PC-9 (cell line): ENCODE results near the gene C1orf159.

Experiments
- CTCF ChIP-seq: fragments of 200-600 bp; sonication (generic); conservative IDR thresholded peaks from 2 replicates; pipeline ENCODE4 v1.6.1; 2017; ENCODE audit warnings: mixed run types, antibody characterized with exemption, mild to moderate bottlenecking, moderate library complexity
- EZH2 ChIP-seq: fragments of 200-600 bp; sonication (generic); IDR thresholded peaks from 2 replicates; pipeline ENCODE4 v1.8.0; 2017; ENCODE audit warnings: antibody characterized with exemption, low read depth

GRCh38 chr1:1061682-1062345, 54.1 kb downstream of the C1orf159 start:
- no peak for TF ChIP-seq CTCF
- no peak for TF ChIP-seq EZH2
